ENCODE results near the gene RNF180. TPM values are rescaled to one million over a fixed set of nuclear protein-coding genes. Genes with fewer than 3 reads are reported as not detected.
"Not testable (repeated sequence)": the region's sequence is repeated elsewhere in the genome, so short reads cannot be mapped to it uniquely, and the experiment has no call there.

The RNF180 gene
- total RNA-seq, 2 donors from 2014 or later = 5.3 to 8.0 TPM

DNA sequence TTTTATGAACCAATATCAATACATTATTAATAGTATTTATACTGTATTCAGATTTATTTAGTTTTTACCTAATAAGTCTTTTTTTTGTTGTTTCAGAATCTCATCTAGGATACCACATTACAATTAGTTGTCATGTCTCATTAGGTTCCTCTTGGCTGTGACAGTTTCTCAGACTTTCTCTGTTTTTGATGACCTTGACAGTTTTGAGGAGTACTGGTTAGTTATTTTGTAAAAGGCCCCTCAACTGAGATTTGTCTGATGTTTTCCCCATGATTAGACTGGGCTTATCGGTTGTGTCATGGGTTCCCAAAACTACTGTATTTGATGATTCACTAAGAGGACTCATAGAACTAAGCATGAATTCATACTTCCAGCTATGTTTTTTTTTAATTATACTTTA lies 56.3 kb downstream of the RNF180 start:
- Mint-ChIP-seq H3K27me3 (ENCODE audit: insufficient read depth) (no peaks in the 10 kb centered on the region), H3K4me3 (no peak overlapping the region), H3K27ac (no peak overlapping the region), H3K9me3 (peaks cover 25% of the 10 kb centered on the region), H3K4me1 (no peaks in the 10 kb centered on the region), H3K36me3 (ENCODE audit: low read depth) (peaks cover 2% of the 10 kb centered on the region)
- H3K4me3 ChIP-seq (ENCODE audit: low read length) = no peak overlapping the region
- 80 to 95% methylated on average over 1 of the region's 1 CpG for WGBS, 2 experiments (ENCODE audit: insufficient coverage in 1 of 2, insufficient read length in 1 of 2)
- H3K4me1 ChIP-seq (ENCODE audit: control insufficient read depth, insufficient read depth, low read length) = no peaks in the 10 kb centered on the region
- peaks cover 28% of the 10 kb centered on the region for H3K9me3 ChIP-seq (ENCODE audit: control insufficient read depth, low read length)
- DNase-seq = no peak
- H3K27ac ChIP-seq (ENCODE audit: low read depth, low read length) = no peak overlapping the region
- no peak overlapping the region for H3K9ac ChIP-seq (ENCODE audit: extremely low read depth, low read length, poor library complexity, severe bottlenecking)
- TF ChIP-seq CTCF (conservative IDR thresholded peaks at IDR 0.05) = no peak
- no peaks in the 10 kb centered on the region for H3K27me3 ChIP-seq (ENCODE audit: control insufficient read depth, insufficient read depth, low read length, poor library complexity, severe bottlenecking)
- H3K36me3 ChIP-seq (ENCODE audit: control insufficient read depth, insufficient read depth, low read length) = no peaks in the 10 kb centered on the region

- H3K9ac ChIP-seq (ENCODE audit: extremely low read depth, low read length, poor library complexity, severe bottlenecking); H3K4me1 Mint-ChIP-seq; H3K27ac ChIP-seq (ENCODE audit: low read depth, low read length); H3K4me1 ChIP-seq (ENCODE audit: control insufficient read depth, insufficient read depth, low read length); H3K27me3 ChIP-seq (ENCODE audit: control insufficient read depth, insufficient read depth, low read length, poor library complexity, severe bottlenecking); H3K27ac Mint-ChIP-seq; H3K4me3 Mint-ChIP-seq; H3K36me3 ChIP-seq (ENCODE audit: control insufficient read depth, insufficient read depth, low read length); DNase-seq; H3K4me3 ChIP-seq (ENCODE audit: low read length); H3K27me3 Mint-ChIP-seq (ENCODE audit: insufficient read depth); H3K36me3 Mint-ChIP-seq (ENCODE audit: low read depth): not testable (repeated sequence)
- peaks cover 29% of the 10 kb centered on the region for H3K9me3 Mint-ChIP-seq
- peaks cover 31% of the 10 kb centered on the region for H3K9me3 ChIP-seq (ENCODE audit: control insufficient read depth, low read length)
- WGBS, 2 experiments (ENCODE audit: insufficient coverage in 1 of 2, insufficient read length in 1 of 2) = 96% methylated on average over 23 to 50 of the region's 50 CpGs
These were observed 59.8 kb downstream of the RNF180 start for GRCh38 chr5:64225286-64225981.

DNA sequence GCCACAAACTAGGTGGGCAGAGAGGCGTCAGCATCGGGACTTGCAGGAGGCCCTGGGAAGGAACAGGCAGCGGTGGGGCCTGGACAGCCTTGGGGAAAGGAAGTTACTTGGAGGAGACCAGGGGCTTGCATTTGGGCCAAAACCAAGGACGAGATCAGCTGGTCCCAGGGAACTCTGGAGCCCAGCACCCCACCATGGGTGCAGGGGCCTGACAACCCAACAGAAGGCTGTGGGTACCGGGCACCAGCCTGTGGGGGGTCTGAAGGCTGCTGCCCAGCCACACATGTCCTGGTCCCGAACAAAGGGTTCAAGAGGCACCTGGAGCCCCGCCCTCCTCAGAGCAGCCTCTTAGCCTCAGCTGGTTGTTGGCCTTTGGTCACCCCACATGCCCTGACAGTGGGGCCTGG lies 61.5 kb downstream of the RNF180 start:
- peaks cover 13% of the 10 kb centered on the region for H3K4me1 Mint-ChIP-seq
- not testable (repeated sequence) for H3K27ac ChIP-seq (ENCODE audit: low read depth, low read length); H3K36me3 ChIP-seq (ENCODE audit: control insufficient read depth, insufficient read depth, low read length); H3K4me1 ChIP-seq (ENCODE audit: control insufficient read depth, insufficient read depth, low read length); H3K4me3 ChIP-seq (ENCODE audit: low read length); H3K36me3 Mint-ChIP-seq (ENCODE audit: low read depth); H3K27ac Mint-ChIP-seq; H3K4me3 Mint-ChIP-seq; H3K9ac ChIP-seq (ENCODE audit: extremely low read depth, low read length, poor library complexity, severe bottlenecking); DNase-seq
- Histone ChIP-seq H3K27me3 (ENCODE audit: control insufficient read depth, insufficient read depth, low read length, poor library complexity, severe bottlenecking) (peaks cover 12% of the 10 kb centered on the region), H3K9me3 (ENCODE audit: control insufficient read depth, low read length) (peaks cover 31% of the 10 kb centered on the region)
- peaks cover 29% of the 10 kb centered on the region for H3K9me3 Mint-ChIP-seq
- WGBS, 2 experiments (ENCODE audit: insufficient coverage in 1 of 2, insufficient read length in 1 of 2) = 95 to 96% methylated on average over 4 to 7 of the region's 7 CpGs
- peaks cover 13% of the 10 kb centered on the region for H3K27me3 Mint-ChIP-seq (ENCODE audit: insufficient read depth)

DNA sequence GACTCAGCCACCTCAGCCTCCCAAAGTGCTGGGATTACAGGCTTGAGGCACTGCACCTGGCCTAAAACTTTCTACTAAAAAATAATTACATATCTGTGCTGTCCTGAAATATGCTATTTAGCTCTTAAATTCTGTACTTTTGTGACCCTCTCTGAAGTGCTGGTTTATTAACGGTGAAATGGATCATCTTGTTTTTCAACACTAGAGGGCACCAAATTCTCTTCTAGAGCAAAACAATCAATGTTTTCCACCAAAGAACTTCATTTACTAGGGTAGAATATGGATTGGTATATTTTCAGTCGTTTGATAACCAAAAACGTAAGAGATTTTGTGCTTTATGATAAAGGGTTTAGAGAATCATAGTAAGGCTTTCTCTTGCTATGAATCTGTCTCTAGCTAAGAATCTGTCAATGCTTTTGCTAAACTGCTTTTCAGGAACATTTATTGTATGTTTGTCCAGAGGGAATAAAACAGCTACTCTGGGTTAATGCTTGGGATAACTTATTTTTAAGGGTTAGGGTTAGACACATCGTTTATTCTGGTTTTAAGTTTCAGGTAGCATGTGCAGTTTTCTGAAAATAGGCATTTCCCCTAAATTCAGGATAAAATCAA lies 63.6 kb downstream of the RNF180 start:
- DNase-seq = no peak
- peaks cover 16% of the 10 kb centered on the region for H3K27me3 Mint-ChIP-seq (ENCODE audit: insufficient read depth)
- H3K4me1 ChIP-seq (ENCODE audit: control insufficient read depth, insufficient read depth, low read length) = peaks cover 4% of the 10 kb centered on the region
- H3K4me3 Mint-ChIP-seq = no peak overlapping the region
- no peak overlapping the region for H3K4me3 ChIP-seq (ENCODE audit: low read length)
- H3K27ac Mint-ChIP-seq = no peak overlapping the region
- peaks cover 3% of the 10 kb centered on the region for H3K36me3 Mint-ChIP-seq (ENCODE audit: low read depth)
- WGBS, 2 experiments (ENCODE audit: insufficient coverage in 1 of 2, insufficient read length in 1 of 2) = 7 to 12% methylated on average over 3 to 4 of the region's 4 CpGs
- peak; percentile 82 for TF ChIP-seq CTCF (conservative IDR thresholded peaks at IDR 0.05)
- H3K27me3 ChIP-seq (ENCODE audit: control insufficient read depth, insufficient read depth, low read length, poor library complexity, severe bottlenecking) = peaks cover 27% of the 10 kb centered on the region
- no peak overlapping the region for H3K27ac ChIP-seq (ENCODE audit: low read depth, low read length)
- H3K9me3 Mint-ChIP-seq = peaks cover 23% of the 10 kb centered on the region
- H3K9me3 ChIP-seq (ENCODE audit: control insufficient read depth, low read length) = peaks cover 22% of the 10 kb centered on the region
- H3K36me3 ChIP-seq (ENCODE audit: control insufficient read depth, insufficient read depth, low read length) = no peaks in the 10 kb centered on the region
- peaks cover 13% of the 10 kb centered on the region for H3K4me1 Mint-ChIP-seq
- no peak overlapping the region for H3K9ac ChIP-seq (ENCODE audit: extremely low read depth, low read length, poor library complexity, severe bottlenecking)
